Measurements from ENCODE around the gene B3GNT3.

Gene B3GNT3

GRCh38 chr19:17841810-17842662, 47.1 kb downstream of the B3GNT3 start:
- no peaks in the 10 kb centered on the region for H3K9me3 ChIP-seq (ENCODE audit: low read length)
- no peaks in the 10 kb centered on the region for H3K36me3 ChIP-seq (ENCODE audit: insufficient read depth, low read length)
- H3K4me1 ChIP-seq (ENCODE audit: insufficient read depth, low read length) = no peaks in the 10 kb centered on the region
- no peak overlapping the region for H3K9ac ChIP-seq (ENCODE audit: low read length)
- H3K27me3 ChIP-seq (ENCODE audit: control insufficient read depth in 1 of 2, insufficient read depth in 2 of 2, low read length in 2 of 2) = peaks cover 5 to 35% of the 10 kb centered on the region in 2 donors
- peak overlapping the region; percentile 20 to 38 for H3K4me3 ChIP-seq (ENCODE audit: low read depth in 1 of 2, low read length in 2 of 2)
- peak overlapping the region; percentile 34 for H3K27ac ChIP-seq (ENCODE audit: low read depth, low read length)

- Histone ChIP-seq H3K27me3 (ENCODE audit: control insufficient read depth in 1 of 2, insufficient read depth in 2 of 2, low read length in 2 of 2) (peaks cover 5 to 35% of the 10 kb centered on the region in 2 donors), H3K9ac (ENCODE audit: low read length) (no peak overlapping the region), H3K4me3 (ENCODE audit: low read depth in 1 of 2, low read length in 2 of 2) (peak overlapping the region in 1 of 2 donors; percentile 20), H3K4me1 (ENCODE audit: insufficient read depth, low read length) (no peaks in the 10 kb centered on the region), H3K36me3 (ENCODE audit: insufficient read depth, low read length) (no peaks in the 10 kb centered on the region), H3K27ac (ENCODE audit: low read depth, low read length) (peak overlapping the region; percentile 34), H3K9me3 (ENCODE audit: low read length) (no peaks in the 10 kb centered on the region)
Measured at GRCh38 chr19:17842663-17843291, 47.8 kb downstream of the B3GNT3 start.

GRCh38 chr19:17843292-17843827, 48.4 kb downstream of the B3GNT3 start:
- Histone ChIP-seq H3K4me3 (ENCODE audit: low read depth in 1 of 2, low read length in 2 of 2) (no peak overlapping the region), H3K9me3 (ENCODE audit: low read length) (no peaks in the 10 kb centered on the region), H3K27me3 (ENCODE audit: control insufficient read depth in 1 of 2, insufficient read depth in 2 of 2, low read length in 2 of 2) (peaks cover 5 to 32% of the 10 kb centered on the region in 2 donors), H3K4me1 (ENCODE audit: insufficient read depth, low read length) (no peaks in the 10 kb centered on the region), H3K9ac (ENCODE audit: low read length) (no peak overlapping the region), H3K27ac (ENCODE audit: low read depth, low read length) (no peak overlapping the region), H3K36me3 (ENCODE audit: insufficient read depth, low read length) (no peaks in the 10 kb centered on the region)

- Histone ChIP-seq H3K27me3 (ENCODE audit: control insufficient read depth in 1 of 2, insufficient read depth in 2 of 2, low read length in 2 of 2) (peaks cover 5 to 32% of the 10 kb centered on the region in 2 donors), H3K36me3 (ENCODE audit: insufficient read depth, low read length) (no peaks in the 10 kb centered on the region), H3K4me1 (ENCODE audit: insufficient read depth, low read length) (no peaks in the 10 kb centered on the region), H3K9ac (ENCODE audit: low read length) (no peak overlapping the region), H3K27ac (ENCODE audit: low read depth, low read length) (no peak overlapping the region), H3K4me3 (ENCODE audit: low read depth in 1 of 2, low read length in 2 of 2) (no peak overlapping the region), H3K9me3 (ENCODE audit: low read length) (no peaks in the 10 kb centered on the region)
Measured at GRCh38 chr19:17843908-17844490, 49.1 kb downstream of the B3GNT3 start.

GRCh38 chr19:17846146-17846545, 51.2 kb downstream of the B3GNT3 start:
- Histone ChIP-seq H3K4me1 (ENCODE audit: insufficient read depth, low read length) (no peaks in the 10 kb centered on the region), H3K4me3 (ENCODE audit: low read depth in 1 of 2, low read length in 2 of 2) (no peak overlapping the region), H3K9me3 (ENCODE audit: low read length) (no peaks in the 10 kb centered on the region), H3K36me3 (ENCODE audit: insufficient read depth, low read length) (no peaks in the 10 kb centered on the region), H3K9ac (ENCODE audit: low read length) (no peak overlapping the region), H3K27me3 (ENCODE audit: control insufficient read depth in 1 of 2, insufficient read depth in 2 of 2, low read length in 2 of 2) (peaks cover 2 to 26% of the 10 kb centered on the region in 2 donors), H3K27ac (ENCODE audit: low read depth, low read length) (no peak overlapping the region)

- no peak within 1 kb of the TSS for H3K27ac ChIP-seq (ENCODE audit: low read depth, low read length)
- no peaks in the 10 kb centered on the region for H3K9me3 ChIP-seq (ENCODE audit: low read length)
- peak within 1 kb of the TSS in 1 of 2 donors; percentile 14 for H3K4me3 ChIP-seq (ENCODE audit: low read depth in 1 of 2, low read length in 2 of 2)
- no peak within 1 kb of the TSS for H3K9ac ChIP-seq (ENCODE audit: low read length)
- peaks cover 0 to 10% of the 10 kb centered on the region in 2 donors for H3K27me3 ChIP-seq (ENCODE audit: control insufficient read depth in 1 of 2, insufficient read depth in 2 of 2, low read length in 2 of 2)
- no peaks in the 10 kb centered on the region for H3K36me3 ChIP-seq (ENCODE audit: insufficient read depth, low read length)
- H3K4me1 ChIP-seq (ENCODE audit: insufficient read depth, low read length) = no peaks in the 10 kb centered on the region
Measured at GRCh38 chr19:17847538-17848366, 52.8 kb downstream of the B3GNT3 start, which contains the start of gene JAK3. Gene JAK3 (minus strand): TSS chr19:17847982. CDS start chr19:17844417, 3,565 bp downstream.

GRCh38 chr19:17848595-17849292, 53.8 kb downstream of the B3GNT3 start:
- no peaks in the 10 kb centered on the region for H3K4me1 ChIP-seq (ENCODE audit: insufficient read depth, low read length)
- H3K27ac ChIP-seq (ENCODE audit: low read depth, low read length) = no peak overlapping the region
- H3K9ac ChIP-seq (ENCODE audit: low read length) = no peak overlapping the region
- no peaks in the 10 kb centered on the region for H3K36me3 ChIP-seq (ENCODE audit: insufficient read depth, low read length)
- H3K9me3 ChIP-seq (ENCODE audit: low read length) = no peaks in the 10 kb centered on the region
- no peak overlapping the region for H3K4me3 ChIP-seq (ENCODE audit: low read depth in 1 of 2, low read length in 2 of 2)
- peaks cover 0 to under 1% of the 10 kb centered on the region in 2 donors for H3K27me3 ChIP-seq (ENCODE audit: control insufficient read depth in 1 of 2, insufficient read depth in 2 of 2, low read length in 2 of 2)

GRCh38 chr19:17854061-17854460, 59.1 kb downstream of the B3GNT3 start:
- H3K27ac ChIP-seq (ENCODE audit: low read depth, low read length) = no peak overlapping the region
- no peaks in the 10 kb centered on the region for H3K27me3 ChIP-seq (ENCODE audit: control insufficient read depth in 1 of 2, insufficient read depth in 2 of 2, low read length in 2 of 2)
- H3K9ac ChIP-seq (ENCODE audit: low read length) = no peak overlapping the region
- no peaks in the 10 kb centered on the region for H3K4me1 ChIP-seq (ENCODE audit: insufficient read depth, low read length)
- no peak overlapping the region for H3K4me3 ChIP-seq (ENCODE audit: low read depth in 1 of 2, low read length in 2 of 2)
- no peaks in the 10 kb centered on the region for H3K36me3 ChIP-seq (ENCODE audit: insufficient read depth, low read length)
- no peaks in the 10 kb centered on the region for H3K9me3 ChIP-seq (ENCODE audit: low read length)

- Histone ChIP-seq H3K36me3 (ENCODE audit: insufficient read depth, low read length) (no peaks in the 10 kb centered on the region), H3K4me3 (ENCODE audit: low read depth in 1 of 2, low read length in 2 of 2) (no peak overlapping the region), H3K27me3 (ENCODE audit: control insufficient read depth in 1 of 2, insufficient read depth in 2 of 2, low read length in 2 of 2) (no peaks in the 10 kb centered on the region), H3K27ac (ENCODE audit: low read depth, low read length) (no peak overlapping the region), H3K9ac (ENCODE audit: low read length) (no peak overlapping the region), H3K9me3 (ENCODE audit: low read length) (no peaks in the 10 kb centered on the region), H3K4me1 (ENCODE audit: insufficient read depth, low read length) (peaks cover 3% of the 10 kb centered on the region)
Measured at GRCh38 chr19:17855280-17856152, 60.6 kb downstream of the B3GNT3 start.

Data from muscle layer of colon (tissue), 2 donors.